Measurements from ENCODE around the gene SSTR4.
"Not testable (repeated sequence)": the region's sequence is repeated elsewhere in the genome, so short reads cannot be mapped to it uniquely, and the experiment has no call there.

The SSTR4 gene

GRCh38 chr20:23018941-23019340 lies 16.2 kb upstream of the SSTR4 start:
- no peak for DNase-seq

- no peak for DNase-seq
Measured at GRCh38 chr20:23019403-23019802, 15.7 kb upstream of the SSTR4 start.

- no peak for DNase-seq
Measured at GRCh38 chr20:23020230-23021018, 14.7 kb upstream of the SSTR4 start.

GRCh38 chr20:23021541-23021940 lies 13.6 kb upstream of the SSTR4 start:
- no peak for DNase-seq

- DNase-seq, result no peak
Measured at GRCh38 chr20:23021951-23022350, 13.2 kb upstream of the SSTR4 start.

GRCh38 chr20:23022849-23023248 lies 12.3 kb upstream of the SSTR4 start:
- DNase-seq, result no peak

GRCh38 chr20:23023621-23024177 lies 11.4 kb upstream of the SSTR4 start:
- no peak for DNase-seq

GRCh38 chr20:23024701-23025100 lies 10.4 kb upstream of the SSTR4 start:
- no peak for DNase-seq

- DNase-seq, result not testable (repeated sequence)
Measured at GRCh38 chr20:23025503-23025902, 9.6 kb upstream of the SSTR4 start.

GRCh38 chr20:23027721-23028120 lies 7.4 kb upstream of the SSTR4 start:
- DNase-seq, result no peak

- no peak for DNase-seq
Measured at GRCh38 chr20:23028392-23028791, 6.7 kb upstream of the SSTR4 start.

GRCh38 chr20:23029324-23029723 lies 5.8 kb upstream of the SSTR4 start:
- DNase-seq, result no peak

GRCh38 chr20:23031346-23031745 lies 3.8 kb upstream of the SSTR4 start:
- no peak for DNase-seq

- DNase-seq, result no peak
Measured at GRCh38 chr20:23032056-23032749, 2.9 kb upstream of the SSTR4 start.

GRCh38 chr20:23032750-23033078 lies 2.4 kb upstream of the SSTR4 start:
- DNase-seq, result no peak

- no peak for DNase-seq
Measured at GRCh38 chr20:23033918-23034317, 1.2 kb upstream of the SSTR4 start.

- no peak for DNase-seq
Measured at GRCh38 chr20:23035731-23036130, 619 bp downstream of the SSTR4 start.

- DNase-seq, result no peak
Measured at GRCh38 chr20:23036371-23036770, 1.3 kb downstream of the SSTR4 start.

- DNase-seq, result no peak
Measured at GRCh38 chr20:23037017-23037481, 1.9 kb downstream of the SSTR4 start.

GRCh38 chr20:23039136-23039875 lies 4.2 kb downstream of the SSTR4 start:
- DNase-seq, result no peak

- no peak for DNase-seq
Measured at GRCh38 chr20:23039885-23040508, 4.9 kb downstream of the SSTR4 start.

GRCh38 chr20:23042270-23042669 lies 7.2 kb downstream of the SSTR4 start:
- no peak for DNase-seq

GRCh38 chr20:23043376-23043775 lies 8.3 kb downstream of the SSTR4 start:
- no peak for DNase-seq

Measured in activated CD4-positive, CD25-positive, alpha-beta regulatory T cell treated with anti-CD3 and anti-CD28 coated beads, Interleukin-2, amount 50 U/mL, for 72 hours (primary cell).